GM18508 (cell line): ENCODE data around the gene CDK13.

Experiments
- ATAC-seq: cut with Tn5 transposase; IDR thresholded peaks from one replicate; pipeline ENCODE4 v1.9.1; 2021; ENCODE audit warnings: moderate number of reproducible peaks; ENCODE audit not compliant: insufficient read depth, unreplicated experiment

Gene CDK13

DNA sequence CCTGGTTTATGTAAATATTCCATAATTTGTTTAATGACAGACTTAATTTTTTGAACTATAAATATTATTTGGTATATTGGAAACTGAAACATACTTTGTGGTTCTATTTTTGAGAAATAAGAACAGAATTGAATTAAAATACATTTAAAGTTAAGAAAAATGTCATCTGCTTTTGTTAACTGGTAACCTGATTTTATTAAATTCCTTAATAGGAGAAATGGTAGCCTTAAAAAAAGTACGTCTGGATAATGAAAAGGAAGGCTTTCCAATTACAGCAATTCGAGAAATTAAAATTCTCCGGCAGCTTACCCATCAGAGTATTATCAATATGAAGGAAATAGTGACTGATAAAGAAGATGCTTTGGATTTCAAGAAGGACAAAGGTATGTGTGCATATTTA lies 51.6 kb downstream of the CDK13 start:
- no peak for ATAC-seq

DNA sequence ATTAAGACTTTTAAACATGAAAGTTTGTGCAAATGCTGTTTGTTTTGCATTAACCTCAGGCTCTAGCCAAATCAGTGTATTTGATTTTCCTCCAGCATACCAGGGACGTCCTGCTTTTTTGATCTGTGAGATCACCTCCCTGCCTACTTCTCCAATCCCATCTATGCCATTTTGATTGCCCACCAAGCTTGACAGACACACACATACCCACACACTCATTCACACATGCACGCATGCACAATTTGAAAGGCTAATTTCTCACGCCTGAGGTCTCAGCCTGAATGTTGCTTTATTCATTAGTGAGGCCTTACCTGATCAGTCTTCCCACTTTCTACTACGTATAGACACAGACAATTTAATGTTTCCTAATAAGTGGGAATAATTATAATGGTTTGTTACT lies 53.5 kb downstream of the CDK13 start:
- ATAC-seq, result no peak

DNA sequence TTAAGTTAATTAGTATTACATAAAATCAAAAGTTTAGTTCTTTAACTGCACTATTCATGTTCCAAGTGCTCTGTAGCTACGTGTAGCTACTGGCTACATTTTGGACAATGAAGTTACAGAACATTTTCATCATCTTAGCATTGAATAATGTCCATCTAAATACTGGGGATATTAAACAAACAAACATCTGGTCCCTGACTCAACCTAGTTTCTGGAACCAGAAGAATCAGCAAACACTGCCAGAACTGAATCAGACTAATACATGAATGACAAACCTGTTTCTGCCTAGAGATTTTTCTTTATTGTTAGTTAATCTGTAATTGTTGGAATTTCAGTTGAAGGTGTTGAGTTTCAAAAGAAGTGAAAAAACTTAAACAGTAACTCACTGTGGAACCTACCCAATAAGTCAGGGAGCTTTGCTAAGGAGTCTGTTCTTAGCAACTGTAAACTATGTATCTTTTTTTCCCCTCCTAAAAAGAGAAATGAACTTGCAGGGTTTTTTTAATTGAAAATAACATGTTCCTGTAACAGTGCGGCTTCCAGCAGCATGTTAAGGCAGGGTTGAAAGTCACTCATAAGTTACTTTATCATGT lies 58.3 kb downstream of the CDK13 start:
- ATAC-seq, result no peak

GRCh38 chr7:40009301-40009700 lies 59.2 kb downstream of the CDK13 start:
- ATAC-seq, result no peak

DNA sequence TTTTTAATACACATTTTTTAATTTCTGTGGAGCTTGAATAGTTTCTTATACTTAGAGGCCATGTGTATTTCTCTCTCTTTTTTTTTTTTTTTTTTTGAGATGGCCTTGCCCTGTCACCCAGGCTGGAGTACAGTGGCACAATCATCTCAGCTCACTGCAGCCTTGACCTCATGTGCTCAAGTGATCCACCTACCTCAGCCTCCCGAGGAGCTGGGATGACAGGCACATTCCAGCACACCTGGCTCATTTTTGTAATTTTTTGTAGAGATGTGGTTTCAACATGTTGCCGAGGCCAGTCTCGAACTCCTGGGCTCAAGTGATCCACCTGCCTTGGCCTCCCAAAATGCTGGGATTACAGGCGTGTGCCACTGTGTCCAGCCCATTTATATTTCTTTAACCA lies 64.3 kb downstream of the CDK13 start:
- no peak for ATAC-seq

DNA sequence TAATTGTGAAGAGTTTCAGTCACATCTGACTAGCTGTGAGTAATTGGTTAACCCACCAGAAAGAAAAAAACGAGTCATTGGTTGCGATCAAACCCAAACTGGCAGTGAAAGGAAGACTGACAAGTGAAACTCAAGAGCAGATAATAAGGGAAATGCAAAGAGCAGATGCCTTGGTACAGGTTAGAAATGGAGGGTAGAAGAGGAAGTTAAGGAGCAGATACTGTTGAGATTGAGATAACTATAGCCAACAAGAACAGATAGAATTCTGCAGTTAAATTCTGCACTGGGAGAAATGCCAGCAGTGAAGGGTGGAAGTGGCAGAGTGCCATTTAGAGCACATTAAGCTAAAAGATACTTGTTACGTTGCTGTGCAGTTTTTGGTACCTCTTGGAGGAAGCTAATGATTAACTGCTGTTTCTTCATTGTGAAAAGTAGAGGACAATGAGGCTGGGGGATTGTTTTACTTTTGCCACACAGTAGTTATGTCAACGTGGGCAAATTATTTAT lies 65.8 kb downstream of the CDK13 start:
- peak; percentile 90 for ATAC-seq

- no peak for ATAC-seq
Observed at GRCh38 chr7:40019558-40019957, 69.5 kb downstream of the CDK13 start.

GRCh38 chr7:40024048-40024447 lies 74.0 kb downstream of the CDK13 start:
- ATAC-seq, result no peak

DNA sequence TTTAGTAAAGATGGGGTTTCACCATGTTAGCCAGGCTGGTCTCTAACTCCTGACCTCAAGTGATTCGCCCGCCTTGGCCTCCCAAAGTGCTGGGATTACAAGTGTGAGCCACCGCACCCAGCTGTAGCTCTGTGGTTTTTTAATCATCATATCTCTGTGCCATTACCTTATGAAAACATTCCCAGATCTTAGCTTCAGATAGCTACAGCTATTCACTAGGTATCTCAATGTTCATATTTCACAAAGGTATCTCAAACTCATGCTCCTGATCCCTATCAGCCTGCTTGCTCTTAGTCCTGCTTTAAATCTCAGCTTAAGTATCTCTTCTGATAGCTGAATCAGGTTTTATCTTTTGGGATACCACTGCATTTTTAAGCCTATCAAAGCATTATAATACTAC lies 74.8 kb downstream of the CDK13 start:
- no peak for ATAC-seq

DNA sequence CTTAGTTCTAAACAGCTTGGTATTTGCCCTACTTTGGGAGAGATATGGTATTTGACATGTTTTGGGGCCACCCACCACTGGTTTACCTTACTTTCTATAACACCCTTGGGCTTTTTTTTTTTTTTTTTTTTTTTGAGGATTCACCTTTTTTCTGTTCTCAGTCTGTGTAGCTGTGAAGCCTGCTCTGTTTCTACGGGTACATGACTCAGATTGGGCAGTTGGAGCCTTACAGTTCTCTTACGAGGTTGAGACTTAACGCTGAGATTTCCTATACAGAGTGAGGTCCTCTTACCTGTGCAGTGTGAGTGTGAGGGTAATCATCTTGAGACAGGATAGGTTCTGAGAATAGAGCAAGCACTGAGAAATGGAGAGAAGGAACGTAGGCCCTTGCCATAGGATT lies 77.5 kb downstream of the CDK13 start:
- ATAC-seq, result no peak

DNA sequence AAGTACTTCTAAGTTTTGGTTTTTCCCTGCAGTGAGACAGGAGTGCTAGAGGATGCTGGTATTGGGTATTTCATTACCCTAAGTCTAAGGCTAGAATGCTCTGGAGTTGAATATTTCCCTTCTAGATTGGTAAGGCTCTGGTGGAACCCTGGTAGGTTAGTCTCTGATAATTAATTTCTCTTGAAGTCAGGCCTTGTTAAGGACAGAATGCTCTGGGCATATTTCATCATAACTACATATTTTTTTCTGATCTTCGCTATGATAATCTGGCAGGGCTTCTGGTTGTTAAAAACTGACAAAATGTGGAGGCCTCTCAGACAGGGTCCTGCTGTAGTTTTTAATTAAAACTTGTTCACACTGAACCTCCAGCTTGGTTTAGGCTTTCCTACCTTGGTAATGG lies 83.8 kb downstream of the CDK13 start:
- no peak for ATAC-seq

- no peak for ATAC-seq
Observed at GRCh38 chr7:40041456-40041855, 91.4 kb downstream of the CDK13 start.

DNA sequence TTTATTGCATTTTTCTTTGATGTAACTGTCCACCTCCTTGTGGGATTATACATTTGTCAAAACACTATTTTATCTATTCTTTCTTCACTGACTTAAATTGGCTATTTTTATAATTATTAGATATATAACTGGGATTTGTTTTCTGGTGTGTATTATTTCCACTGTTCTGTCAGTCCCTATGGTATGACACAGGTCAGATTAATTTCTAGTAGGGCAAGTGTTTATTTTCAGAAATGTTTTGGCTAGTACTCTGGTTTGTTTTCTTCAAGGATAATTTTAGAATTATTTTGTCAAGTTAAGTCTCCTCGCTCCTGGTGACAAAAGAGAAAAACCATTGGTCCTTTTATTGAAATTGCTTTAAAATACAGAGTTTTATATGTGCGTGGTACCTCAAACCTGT lies 93.1 kb downstream of the CDK13 start:
- no peak for ATAC-seq

DNA sequence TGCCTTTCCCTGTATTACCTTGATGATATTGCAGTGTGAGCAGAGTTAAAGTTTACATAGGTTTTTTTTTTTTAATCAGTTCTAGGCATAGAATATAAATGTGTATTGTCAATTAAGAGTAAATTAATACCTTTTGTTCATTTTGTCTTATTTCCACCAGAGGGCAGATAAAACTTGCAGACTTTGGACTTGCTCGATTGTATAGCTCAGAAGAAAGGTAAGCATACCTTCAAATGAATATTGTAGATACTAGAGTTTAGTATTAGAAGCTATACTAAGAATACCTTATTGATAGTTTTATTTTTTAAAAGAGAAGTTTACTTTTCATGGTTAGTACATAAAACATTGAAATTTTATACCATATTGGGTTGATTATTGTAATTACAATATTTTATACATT lies 97.6 kb downstream of the CDK13 start:
- ATAC-seq, result no peak

- ATAC-seq, result no peak
Observed at GRCh38 chr7:40057292-40057691, 107.2 kb downstream of the CDK13 start.

GRCh38 chr7:40058026-40058425 lies 108.0 kb downstream of the CDK13 start:
- no peak for ATAC-seq

DNA sequence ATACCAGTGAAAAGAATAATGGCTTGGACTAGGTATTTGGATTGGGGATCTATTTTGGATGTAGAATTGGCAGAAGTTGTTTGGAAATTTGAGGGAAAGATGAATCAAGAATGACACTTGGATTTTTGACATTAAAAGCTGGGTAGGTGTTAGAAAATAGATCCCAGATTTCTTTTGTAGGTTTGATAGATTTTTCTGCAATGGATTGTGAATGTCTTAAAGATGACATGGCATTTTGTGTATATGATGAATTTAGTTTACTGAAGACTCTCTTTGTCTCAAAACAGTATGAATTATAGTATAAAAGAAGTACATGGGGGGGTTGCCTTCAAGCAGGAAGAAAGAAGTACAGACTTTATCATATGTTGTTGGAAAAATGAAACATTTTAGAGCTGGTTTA lies 108.6 kb downstream of the CDK13 start:
- no peak for ATAC-seq

- no peak for ATAC-seq
Observed at GRCh38 chr7:40059057-40059456, 109.0 kb downstream of the CDK13 start.

GRCh38 chr7:40072268-40072667 lies 122.2 kb downstream of the CDK13 start:
- ATAC-seq, result no peak

DNA sequence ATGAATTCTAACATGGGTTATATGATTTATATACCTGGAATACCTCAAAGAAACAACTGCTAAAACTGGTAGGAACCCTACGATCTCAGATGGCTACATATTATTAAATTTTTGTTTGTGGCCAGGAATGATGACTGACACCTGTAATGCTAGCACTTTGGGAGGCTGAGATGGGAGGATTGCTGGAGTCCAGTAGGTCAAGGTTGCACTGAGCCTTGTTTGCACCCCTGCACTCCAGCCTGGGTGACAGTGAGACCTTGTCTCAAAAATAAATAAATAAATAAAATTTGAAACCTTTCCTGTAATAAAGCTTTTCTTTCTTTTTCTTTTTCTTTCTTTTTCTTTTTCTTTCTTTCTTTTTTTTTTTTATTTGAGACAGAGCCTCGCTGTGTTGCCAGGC lies 123.2 kb downstream of the CDK13 start:
- ATAC-seq, result no peak

GRCh38 chr7:40077849-40078248 lies 127.8 kb downstream of the CDK13 start:
- no peak for ATAC-seq

- ATAC-seq, result no peak
Observed at GRCh38 chr7:40092182-40092581, 142.1 kb downstream of the CDK13 start.
